Hepatocyte (in vitro differentiated cells): ENCODE results near the gene RUVBL2. TPM values are rescaled to one million over a fixed set of nuclear protein-coding genes. Genes with fewer than 3 reads are reported as not detected.
"Not testable (repeated sequence)": the region's sequence is repeated elsewhere in the genome, so short reads cannot be mapped to it uniquely, and the experiment has no call there.

Experiments used
- DNase-seq: peaks from one replicate; pipeline ENCODE4 v3.0.0-alpha.2; 2016; ENCODE audit warnings: low spot score
- H2AFZ ChIP-seq: fragments of 200-600 bp; sonication (generic); 2 replicates; pipeline ENCODE4 v1.6.0; 2016; ENCODE audit warnings: antibody characterized with exemption, mild to moderate bottlenecking
- H3K27ac ChIP-seq: fragments of 200-600 bp; sonication (generic); 2 replicates; pipeline ENCODE4 v1.5.1; 2016; ENCODE audit warnings: mild to moderate bottlenecking
- H3K27me3 ChIP-seq: fragments of 200-600 bp; sonication (generic); 2 replicates; pipeline ENCODE4 v1.6.1; 2016
- H3K36me3 ChIP-seq: fragments of 200-600 bp; sonication (generic); replicated peaks from 2 replicates; pipeline ENCODE4 v1.5.1; 2016; ENCODE audit warnings: low read depth; ENCODE audit not compliant: insufficient read depth
- H3K4me1 ChIP-seq: fragments of 200-600 bp; sonication (generic); 2 replicates; pipeline ENCODE4 v1.5.1; 2016; ENCODE audit warnings: mild to moderate bottlenecking, moderate library complexity; ENCODE audit not compliant: insufficient read depth
- H3K4me2 ChIP-seq: fragments of 200-600 bp; sonication (generic); 2 replicates; pipeline ENCODE4 v1.6.0; 2016
- H3K4me3 ChIP-seq: fragments of 200-600 bp; sonication (generic); 2 replicates; pipeline ENCODE4 v1.5.1; 2016; ENCODE audit warnings: mild to moderate bottlenecking
- H3K79me2 ChIP-seq: fragments of 200-600 bp; sonication (generic); 2 replicates; pipeline ENCODE4 v1.6.0; 2017; ENCODE audit warnings: mild to moderate bottlenecking
- H3K9me2 ChIP-seq: fragments of 200-600 bp; sonication (generic); replicated peaks from 2 replicates; pipeline ENCODE4 v1.6.0; 2017; ENCODE audit warnings: mild to moderate bottlenecking; ENCODE audit not compliant: insufficient read depth
- H3K9me3 ChIP-seq: fragments of 200-600 bp; sonication (generic); 2 replicates; pipeline ENCODE4 v1.5.1; 2016; ENCODE audit warnings: low read depth, mild to moderate bottlenecking
- H4K20me1 ChIP-seq: fragments of 200-600 bp; sonication (generic); 2 replicates; pipeline ENCODE4 v1.6.0; 2016; ENCODE audit warnings: mild to moderate bottlenecking; ENCODE audit not compliant: insufficient read depth, poor library complexity, severe bottlenecking
- CTCF ChIP-seq: fragments of 200-600 bp; sonication (generic); IDR thresholded peaks from 2 replicates; pipeline ENCODE4 v1.5.1; 2016; ENCODE audit warnings: antibody characterized with exemption, mild to moderate bottlenecking; ENCODE audit not compliant: poor library complexity
- EZH2 ChIP-seq: fragments of 200-600 bp; sonication (generic); IDR thresholded peaks from 2 replicates; pipeline ENCODE4 v1.6.1; 2016; ENCODE audit warnings: antibody characterized with exemption, mild to moderate bottlenecking, borderline replicate concordance
- EZH2phosphoT487 ChIP-seq: fragments of 200-600 bp; sonication (generic); IDR thresholded peaks from one replicate; pipeline ENCODE4 v1.6.1; 2018; ENCODE audit warnings: antibody characterized with exemption, mild to moderate bottlenecking, low read depth, moderate library complexity; ENCODE audit not compliant: unreplicated experiment, severe bottlenecking
- WGBS: methylation state at CpG from one replicate; pipeline ENCODE4 v1.1.6; 2016; ENCODE audit warnings: low lambda C conversion rate; ENCODE audit errors: missing lambda C conversion rate; 5-methylcytosine and 5-hydroxymethylcytosine counted together
- polyA plus RNA-seq: library from polyadenylated mRNA; unstranded; fragments of >200 nt; fragmentation: Nextera tagmentation; extraction: Ambion mirVana; gene quantifications from 2 replicates; pipeline ENCODE4 v1.2.1, GENCODE V29; 2016
- total RNA-seq: library from RNA; depleted of rRNA; stranded (reverse); fragments of >200 nt; gene quantifications from 2 replicates; pipeline ENCODE4 v1.2.3, GENCODE V29; 2014

RUVBL2 gene
- total and polyA plus RNA-seq, 2 experiments from 2014 or later, result 72.1 to 84.9 TPM

- DNase-seq, result no peak
- TF ChIP-seq CTCF (no peak), EZH2 (no peak), EZH2phosphoT487 (no peak)
- Histone ChIP-seq H3K9me3 (no peaks in the 10 kb centered on the region), H3K4me2 (no peak overlapping the region), H3K27ac (no peak overlapping the region), H3K9me2 (no peaks in the 10 kb centered on the region), H4K20me1 (no peaks in the 10 kb centered on the region), H3K79me2 (no peaks in the 10 kb centered on the region), H3K36me3 (no peaks in the 10 kb centered on the region), H2AFZ (no peak overlapping the region), H3K27me3 (peaks cover 27% of the 10 kb centered on the region), H3K4me3 (no peak overlapping the region), H3K4me1 (peaks cover 9% of the 10 kb centered on the region)
- 48% methylated on average over 16 of the region's 16 CpGs for WGBS
Observed at GRCh38 chr19:49020931-49021895, 27.5 kb downstream of the RUVBL2 start.

- H4K20me1 ChIP-seq, result no peaks in the 10 kb centered on the region
- DNase-seq, result no peak
- H3K4me1 ChIP-seq, result peaks cover 9% of the 10 kb centered on the region
- no peak overlapping the region for H3K4me3 ChIP-seq
- H3K9me2 ChIP-seq, result no peaks in the 10 kb centered on the region
- no peak overlapping the region for H2AFZ ChIP-seq
- peaks cover 27% of the 10 kb centered on the region for H3K27me3 ChIP-seq
- no peak overlapping the region for H3K27ac ChIP-seq
- WGBS, result 85% methylated on average over 9 of the region's 9 CpGs
- H3K36me3 ChIP-seq, result no peaks in the 10 kb centered on the region
- no peaks in the 10 kb centered on the region for H3K9me3 ChIP-seq
- no peak overlapping the region for H3K4me2 ChIP-seq
- TF ChIP-seq CTCF, result no peak
- no peak for TF ChIP-seq EZH2
- no peak for TF ChIP-seq EZH2phosphoT487
- no peaks in the 10 kb centered on the region for H3K79me2 ChIP-seq
Observed at GRCh38 chr19:49022116-49022515, 28.4 kb downstream of the RUVBL2 start.

GRCh38 chr19:49024233-49024632, 30.5 kb downstream of the RUVBL2 start, which contains the start of gene CGB3:
CGB3 (minus strand) TSS chr19:49024333; CDS start chr19:49023971, 362 bp downstream.
- H3K4me1 ChIP-seq, result not testable (repeated sequence)
- WGBS, result 87% methylated on average over 8 of the region's 15 CpGs

GRCh38 chr19:49025088-49025487, 31.4 kb downstream of the RUVBL2 start:
- not testable (repeated sequence) for H3K4me3 ChIP-seq, DNase-seq, H3K27ac ChIP-seq, H3K4me2 ChIP-seq, H3K9me3 ChIP-seq, H3K9me2 ChIP-seq, H3K36me3 ChIP-seq, H2AFZ ChIP-seq, H3K4me1 ChIP-seq, H4K20me1 ChIP-seq, H3K79me2 ChIP-seq
- H3K27me3 ChIP-seq, result peaks cover 10% of the 10 kb centered on the region
- WGBS, result 87% methylated on average over 4 of the region's 6 CpGs

More at GRCh38 chr19:49024233-49024632, 30.5 kb downstream of the RUVBL2 start, which contains the start of gene CGB3:
- not testable (repeated sequence) for DNase-seq, H3K4me3 ChIP-seq, H3K36me3 ChIP-seq, H4K20me1 ChIP-seq, H3K4me2 ChIP-seq, H3K79me2 ChIP-seq, H3K9me2 ChIP-seq, H2AFZ ChIP-seq, H3K27ac ChIP-seq, H3K9me3 ChIP-seq
- peaks cover 17% of the 10 kb centered on the region for H3K27me3 ChIP-seq

- H3K79me2 ChIP-seq, H3K4me2 ChIP-seq, H3K4me3 ChIP-seq, H3K9me2 ChIP-seq, H3K27me3 ChIP-seq, H3K27ac ChIP-seq, DNase-seq, H2AFZ ChIP-seq, H3K9me3 ChIP-seq, H3K36me3 ChIP-seq, H4K20me1 ChIP-seq, H3K4me1 ChIP-seq: not testable (repeated sequence)
- 81% methylated on average over 17 of the region's 23 CpGs for WGBS
Observed at GRCh38 chr19:49025599-49025998, 31.9 kb downstream of the RUVBL2 start.

GRCh38 chr19:49028686-49029085, 35.0 kb downstream of the RUVBL2 start:
- H4K20me1 ChIP-seq, H3K9me3 ChIP-seq, H3K27ac ChIP-seq, H3K9me2 ChIP-seq, H3K79me2 ChIP-seq, DNase-seq, H2AFZ ChIP-seq, H3K27me3 ChIP-seq, H3K36me3 ChIP-seq, H3K4me3 ChIP-seq, H3K4me2 ChIP-seq, H3K4me1 ChIP-seq: not testable (repeated sequence)
- WGBS, result 93% methylated on average over 4 of the region's 9 CpGs

- not testable (repeated sequence) for H2AFZ ChIP-seq, H3K4me3 ChIP-seq, H3K9me3 ChIP-seq, DNase-seq, H3K4me2 ChIP-seq, H3K79me2 ChIP-seq, H4K20me1 ChIP-seq, H3K4me1 ChIP-seq, H3K27me3 ChIP-seq, H3K27ac ChIP-seq, H3K9me2 ChIP-seq, H3K36me3 ChIP-seq
- WGBS, result 84% methylated on average over 13 of the region's 14 CpGs
Observed at GRCh38 chr19:49029749-49030148, 36.1 kb downstream of the RUVBL2 start.
